ENCODE data around the gene HSPB9. TPM values are rescaled to one million over a fixed set of nuclear protein-coding genes. Genes with fewer than 3 reads are reported as not detected.

Gene HSPB9
- total and polyA plus RNA-seq, 9 donors: 0.15 to 0.95 (median 0.47) TPM; not detected in 1

DNA sequence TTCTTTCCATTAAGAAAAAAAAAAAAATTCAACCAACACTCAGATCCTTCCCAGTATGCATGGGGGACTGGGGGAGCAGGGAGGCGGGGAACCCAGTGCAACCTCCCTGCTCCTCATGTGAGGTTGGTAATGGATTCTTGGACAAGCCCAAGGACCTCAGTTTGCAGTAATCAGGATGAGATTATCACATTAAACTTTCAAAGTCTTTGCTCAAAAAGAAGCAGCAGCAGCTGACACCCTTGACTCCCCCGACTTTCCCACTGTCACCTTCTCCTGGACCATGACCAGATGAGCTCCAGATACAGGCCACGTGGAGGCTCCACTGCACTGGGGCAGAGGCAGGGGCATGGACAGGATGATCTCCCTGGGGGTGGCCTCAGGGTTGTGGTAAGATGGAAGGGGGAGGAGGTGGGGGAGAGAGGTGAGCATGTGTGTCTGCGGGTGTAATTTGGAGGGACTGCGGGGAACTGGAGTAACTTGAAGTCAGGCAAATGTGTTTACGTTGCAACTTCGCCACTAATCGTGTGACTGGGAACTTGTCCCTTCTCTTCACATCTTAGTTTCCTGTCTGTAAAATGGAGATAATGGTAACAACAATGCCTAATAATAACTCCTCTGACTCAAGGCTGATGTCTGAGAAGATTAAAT lies 44.1 kb upstream of the HSPB9 start:
- H3K4me1 ChIP-seq (ENCODE audit: insufficient read depth): no peaks in the 10 kb centered on the region
- intact Hi-C loops (cut with DNase I): no loop called here
- no peaks in the 10 kb centered on the region for H3K27me3 ChIP-seq
- H3K27ac ChIP-seq: no peak overlapping the region
- H3K4me3 ChIP-seq: no peak overlapping the region
- H3K9me3 ChIP-seq: no peaks in the 10 kb centered on the region
- no peak for DNase-seq
- 63 to 69% (median 66%) methylated on average over 8 of the region's 8 CpGs for WGBS, 3 donors
- TF ChIP-seq POLR2A (IDR thresholded peaks at IDR 0.05) (no peak), EP300 (IDR thresholded peaks at IDR 0.05) (no peak)
- TF ChIP-seq, protein P1, sequence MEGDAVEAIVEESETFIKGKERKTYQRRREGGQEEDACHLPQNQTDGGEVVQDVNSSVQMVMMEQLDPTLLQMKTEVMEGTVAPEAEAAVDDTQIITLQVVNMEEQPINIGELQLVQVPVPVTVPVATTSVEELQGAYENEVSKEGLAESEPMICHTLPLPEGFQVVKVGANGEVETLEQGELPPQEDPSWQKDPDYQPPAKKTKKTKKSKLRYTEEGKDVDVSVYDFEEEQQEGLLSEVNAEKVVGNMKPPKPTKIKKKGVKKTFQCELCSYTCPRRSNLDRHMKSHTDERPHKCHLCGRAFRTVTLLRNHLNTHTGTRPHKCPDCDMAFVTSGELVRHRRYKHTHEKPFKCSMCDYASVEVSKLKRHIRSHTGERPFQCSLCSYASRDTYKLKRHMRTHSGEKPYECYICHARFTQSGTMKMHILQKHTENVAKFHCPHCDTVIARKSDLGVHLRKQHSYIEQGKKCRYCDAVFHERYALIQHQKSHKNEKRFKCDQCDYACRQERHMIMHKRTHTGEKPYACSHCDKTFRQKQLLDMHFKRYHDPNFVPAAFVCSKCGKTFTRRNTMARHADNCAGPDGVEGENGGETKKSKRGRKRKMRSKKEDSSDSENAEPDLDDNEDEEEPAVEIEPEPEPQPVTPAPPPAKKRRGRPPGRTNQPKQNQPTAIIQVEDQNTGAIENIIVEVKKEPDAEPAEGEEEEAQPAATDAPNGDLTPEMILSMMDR (IDR thresholded peaks at IDR 0.05): no peak
- H3K36me3 ChIP-seq: no peaks in the 10 kb centered on the region

DNA sequence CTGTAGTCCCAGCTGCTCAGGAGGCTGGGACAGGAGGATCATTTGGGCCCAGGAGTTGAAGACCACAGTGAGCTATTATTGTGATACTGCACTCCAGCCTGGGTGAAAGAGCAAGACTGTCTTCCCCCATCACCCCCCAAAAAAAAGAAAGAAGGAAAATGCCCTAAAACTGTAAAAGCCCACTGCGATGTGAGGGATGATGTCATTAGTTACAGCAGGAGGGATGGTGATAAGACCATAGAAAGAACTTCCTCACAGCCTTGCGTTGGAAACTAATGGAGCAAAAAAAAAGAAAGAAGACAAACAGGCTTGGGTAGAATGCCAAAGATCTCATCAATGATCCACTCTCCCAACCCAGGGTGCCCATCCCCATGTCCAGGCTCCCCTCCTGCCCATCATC lies 43.1 kb upstream of the HSPB9 start:
- 72 to 82% (median 81%) methylated on average over 2 of the region's 2 CpGs for WGBS, 3 donors
- H3K27ac ChIP-seq: no peak overlapping the region
- intact Hi-C loops (cut with DNase I): no loop called here
- no peaks in the 10 kb centered on the region for H3K9me3 ChIP-seq
- H3K4me1 ChIP-seq (ENCODE audit: insufficient read depth): no peaks in the 10 kb centered on the region
- no peaks in the 10 kb centered on the region for H3K36me3 ChIP-seq
- H3K27me3 ChIP-seq: no peaks in the 10 kb centered on the region
- TF ChIP-seq POLR2A (IDR thresholded peaks at IDR 0.05) (no peak), EP300 (IDR thresholded peaks at IDR 0.05) (no peak)
- TF ChIP-seq, protein P1 (IDR thresholded peaks at IDR 0.05): no peak
- no peak overlapping the region for H3K4me3 ChIP-seq
- no peak for DNase-seq

DNA sequence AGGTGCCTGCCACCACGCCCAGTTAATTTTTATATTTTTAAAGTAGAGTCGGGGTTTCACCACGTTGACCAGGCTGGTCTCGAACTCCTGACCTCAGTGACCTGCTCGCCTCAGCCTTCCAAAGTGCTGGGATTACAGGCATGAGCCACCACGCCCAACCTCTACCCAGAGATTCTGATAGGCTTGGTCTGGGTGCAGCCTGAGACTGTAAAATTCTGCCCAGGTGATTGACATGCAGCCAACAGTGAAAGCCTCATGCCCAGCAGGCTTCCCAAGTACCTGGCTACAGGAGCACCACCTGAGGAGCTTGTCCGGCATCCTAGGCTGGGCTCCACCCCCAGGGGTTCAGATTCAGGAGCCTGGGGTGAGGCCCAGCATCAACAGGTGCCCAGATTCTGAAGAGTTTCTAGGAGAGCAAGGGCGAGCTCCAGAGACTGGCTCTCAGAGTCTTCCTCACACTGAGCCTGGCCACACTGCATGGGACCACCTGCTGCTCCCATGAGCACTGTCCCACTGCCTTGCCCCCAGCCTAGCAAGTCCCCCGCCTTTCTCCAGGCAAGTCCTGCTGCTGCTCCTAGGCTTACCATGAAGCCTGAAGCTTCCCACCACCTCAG lies 41.0 kb upstream of the HSPB9 start:
- no peaks in the 10 kb centered on the region for H3K36me3 ChIP-seq
- WGBS, 3 donors: 88 to 90% (median 89%) methylated on average over 9 of the region's 9 CpGs
- intact Hi-C loops (cut with DNase I): no loop called here

DNA sequence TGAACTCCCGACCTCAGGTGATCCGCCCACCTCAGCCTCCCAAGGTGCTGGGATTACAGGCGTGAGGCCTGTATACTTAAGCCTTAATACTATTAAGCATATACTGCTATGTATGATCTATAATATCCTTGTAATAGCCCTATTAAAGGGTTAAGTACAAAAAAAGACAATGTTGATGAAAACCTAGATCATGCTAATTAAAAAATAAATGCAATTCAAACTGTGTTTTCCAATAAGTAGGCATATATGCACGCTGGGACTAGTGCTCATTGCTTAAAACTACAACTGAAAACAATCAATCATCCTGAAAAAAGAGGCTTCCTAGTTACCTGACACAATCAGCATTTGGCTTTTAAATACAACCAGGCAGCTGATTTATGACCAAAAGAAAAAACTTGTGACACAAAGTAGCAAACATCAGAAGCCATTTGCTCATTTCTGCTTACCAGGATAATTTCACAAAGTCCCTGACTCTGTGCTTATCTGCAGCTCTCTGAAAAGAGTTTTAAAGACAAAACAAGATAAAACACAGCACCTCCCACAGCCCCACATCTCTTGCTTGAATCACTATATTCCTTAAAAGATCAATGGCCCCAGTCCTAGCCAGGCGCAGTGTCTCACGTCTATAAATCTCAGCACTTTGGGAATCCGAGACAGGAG lies 35.4 kb upstream of the HSPB9 start:
- no peaks in the 10 kb centered on the region for H3K27me3 ChIP-seq
- TF ChIP-seq EP300 (IDR thresholded peaks at IDR 0.05): no peak
- TF ChIP-seq, protein P1 (IDR thresholded peaks at IDR 0.05): no peak
- no peak for TF ChIP-seq POLR2A (IDR thresholded peaks at IDR 0.05)

More for the DNA sequence above, 41.0 kb upstream of the HSPB9 start:
- Histone ChIP-seq H3K4me1 (ENCODE audit: insufficient read depth) (no peaks in the 10 kb centered on the region), H3K9me3 (no peaks in the 10 kb centered on the region), H3K27ac (no peak overlapping the region), H3K4me3 (no peak overlapping the region), H3K27me3 (no peaks in the 10 kb centered on the region)
- no peak for DNase-seq
- TF ChIP-seq EP300 (IDR thresholded peaks at IDR 0.05) (no peak), POLR2A (IDR thresholded peaks at IDR 0.05) (no peak)
- TF ChIP-seq, protein P1 (IDR thresholded peaks at IDR 0.05): no peak

More for the DNA sequence above, 35.4 kb upstream of the HSPB9 start:
- no peaks in the 10 kb centered on the region for H3K4me1 ChIP-seq (ENCODE audit: insufficient read depth)
- intact Hi-C loops (cut with DNase I): no loop called here
- no peak overlapping the region for H3K27ac ChIP-seq
- no peak for DNase-seq
- H3K4me3 ChIP-seq: no peak overlapping the region
- H3K9me3 ChIP-seq: no peaks in the 10 kb centered on the region
- 50 to 58% (median 51%) methylated on average over 7 of the region's 7 CpGs for WGBS, 3 donors
- no peaks in the 10 kb centered on the region for H3K36me3 ChIP-seq
